Right lobe of liver (tissue), 4 donors: ENCODE data around the gene PITX2.
"Not testable (repeated sequence)": the region's sequence is repeated elsewhere in the genome, so short reads cannot be mapped to it uniquely, and the experiment has no call there.

Experiments used
- CTCF ChIP-seq, 4 donors: fragments of 200-600 bp in 3 of 4; fragments of 450-650 bp in 1 of 4; IDR thresholded peaks; one replicate each; pipeline versions ENCODE4 v1.5.1 to v1.8.0; 2016 to 2022; ENCODE audit warnings: antibody characterized with exemption in 4 of 4, mild to moderate bottlenecking in 2 of 4
- POLR2A ChIP-seq: fragments of 450-650 bp; IDR thresholded peaks from one replicate; pipeline ENCODE4 v1.6.1; 2017; ENCODE audit warnings: antibody characterized with exemption, mild to moderate bottlenecking
- donor health status: DM: no; HTN: no; CAD: no.
- donor health status: DM: no; HTN: no; CAD: no.
- donor health status: DM: no; HTN: yes; CAD: no.

GRCh38 chr4:110576696-110577095 lies 46.2 kb downstream of the PITX2 start:
- TF ChIP-seq CTCF (IDR thresholded peaks at IDR 0.05); POLR2A: not testable (repeated sequence)
